Endothelial cell of umbilical vein (primary cell): ENCODE measurements around the gene GRM2.

ENCODE experiments used
- CTCF ChIP-seq, 2 donors: IDR thresholded peaks; 1 replicate in 1 of 2; 2 replicates in 1 of 2; pipeline ENCODE4 v1.5.1; 2011; ENCODE audit warnings: low read length in 2 of 2, mild to moderate bottlenecking in 2 of 2, moderate library complexity in 2 of 2, control low read depth in 1 of 2, inconsistent platforms in 1 of 2, low read depth in 1 of 2; ENCODE audit not compliant: insufficient read depth in 1 of 2; ENCODE audit errors: extremely low read depth in 1 of 2
- EZH2 ChIP-seq: IDR thresholded peaks from 2 replicates; pipeline ENCODE4 v1.6.1; 2012; ENCODE audit warnings: borderline replicate concordance, low read depth, mild to moderate bottlenecking, moderate library complexity, low read length, inconsistent platforms; ENCODE audit not compliant: severe bottlenecking
- GATA2 ChIP-seq: IDR thresholded peaks from 2 replicates; pipeline ENCODE4 v1.7.0; 2011; ENCODE audit warnings: low read depth, mild to moderate bottlenecking, moderate library complexity, mixed read lengths, low read length; ENCODE audit not compliant: insufficient read length, insufficient read depth
- MAX ChIP-seq: IDR thresholded peaks from 2 replicates; pipeline ENCODE4 v1.6.1; 2011; ENCODE audit not compliant: insufficient read depth, insufficient read length
- MYC ChIP-seq: IDR thresholded peaks from one replicate; pipeline ENCODE4 v1.6.1; 2011; ENCODE audit warnings: mild to moderate bottlenecking, low read depth, low read length
- POLR2A ChIP-seq: IDR thresholded peaks from 2 replicates; pipeline ENCODE4 v1.6.1; 2012; ENCODE audit warnings: low read depth, mild to moderate bottlenecking, control low read depth, low read length
- POLR2AphosphoS5 ChIP-seq: IDR thresholded peaks from 2 replicates; pipeline ENCODE4 v1.6.1; 2012; ENCODE audit warnings: low read depth, mild to moderate bottlenecking, control low read depth, low read length, moderate library complexity; ENCODE audit not compliant: insufficient read depth

GRCh38 chr3:51691949-51692348 lies 14.9 kb upstream of the GRM2 start:
- TF ChIP-seq CTCF (IDR thresholded peaks at IDR 0.05; ENCODE audit: extremely low read depth in 1 of 2, insufficient read depth in 1 of 2, low read depth in 1 of 2, low read length in 2 of 2), result no peak
- no peak for TF ChIP-seq MYC
- no peak for TF ChIP-seq POLR2A
- no peak for TF ChIP-seq EZH2
- TF ChIP-seq POLR2AphosphoS5, result no peak
- no peak for TF ChIP-seq MAX
- TF ChIP-seq GATA2, result no peak
